GM12864 (cell line): ENCODE measurements around the gene RAP2A.

ENCODE experiments used
- DNase-seq: peaks from one replicate; pipeline ENCODE4 v3.0.0-alpha.2; 2011; ENCODE audit warnings: low read depth
- H3K4me3 ChIP-seq: 2 replicates; pipeline ENCODE4 v1.5.1; 2011; ENCODE audit warnings: mild to moderate bottlenecking, low read depth, low read length, control low read depth
- CTCF ChIP-seq: IDR thresholded peaks from 2 replicates; pipeline ENCODE4 v1.5.1; 2011; ENCODE audit warnings: low read depth, mild to moderate bottlenecking, moderate library complexity, low read length, control low read depth, inconsistent platforms; ENCODE audit errors: missing control alignments

RAP2A gene

DNA sequence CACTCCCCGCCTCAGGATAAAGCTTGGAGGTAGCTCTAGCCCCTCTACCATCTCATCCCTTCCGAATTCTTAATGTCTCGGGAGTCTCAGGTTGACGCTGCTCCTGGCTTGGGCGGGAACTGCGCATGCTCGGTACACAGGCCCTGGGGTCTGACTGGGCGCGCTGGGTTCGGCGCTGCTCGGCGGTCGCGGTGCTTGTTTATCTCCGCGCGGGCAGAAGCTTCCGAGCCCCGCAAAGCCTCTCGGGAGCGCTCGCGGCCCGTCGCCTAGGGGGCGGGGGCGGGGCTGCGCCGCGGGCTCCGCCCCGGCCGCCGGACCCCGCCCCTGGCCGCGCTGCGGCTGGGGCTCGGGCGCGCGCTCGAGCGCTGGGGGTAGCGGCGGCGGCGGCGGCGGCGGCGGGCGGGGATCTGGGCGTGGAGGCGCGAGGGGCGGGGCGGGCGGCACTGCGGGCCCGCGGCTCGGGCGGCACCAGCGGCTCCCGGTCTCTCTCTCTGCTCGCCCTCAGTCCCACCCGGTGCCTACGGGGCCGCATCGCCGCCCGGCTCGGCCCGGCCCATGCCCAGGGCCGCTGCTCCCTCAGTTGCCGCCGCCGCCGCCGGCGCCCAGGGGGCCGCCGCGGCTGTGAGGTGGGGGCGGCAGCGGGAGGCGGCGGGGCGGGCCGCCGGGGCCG is at the start of gene RAP2A:
TSS of gene RAP2A (plus strand) at position 443 of the 670 bp plus-strand sequence. CDS start 302 bp downstream, outside the sequence.
- DNase-seq, result peak; percentile 71
- no peak for TF ChIP-seq CTCF
- peak within 1 kb of the TSS; percentile 98 for H3K4me3 ChIP-seq

DNA sequence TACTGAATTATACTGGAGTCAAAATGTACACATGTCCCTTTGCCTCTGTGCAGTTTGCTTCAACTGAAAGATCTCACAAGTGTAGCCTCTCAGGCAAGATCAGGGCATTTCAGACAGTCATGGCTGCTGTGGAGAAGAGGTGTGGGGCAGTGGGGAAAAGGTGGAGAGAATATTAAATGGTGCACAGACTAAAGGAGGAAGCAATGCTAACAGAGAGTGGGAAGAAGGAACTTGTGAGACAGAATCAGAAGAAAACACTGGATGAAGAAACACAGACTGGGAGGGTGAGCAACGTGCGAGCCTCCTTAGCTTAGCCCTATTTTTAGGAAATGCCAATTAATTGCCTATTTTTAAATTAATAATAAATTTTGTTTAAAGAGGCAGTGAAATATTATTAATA is 49.6 kb upstream of the RAP2A start:
- no peak overlapping the region for H3K4me3 ChIP-seq
- TF ChIP-seq CTCF, result no peak
- DNase-seq, result no peak

GRCh38 chr13:97385146-97385545 is 48.8 kb upstream of the RAP2A start:
- no peak overlapping the region for H3K4me3 ChIP-seq
- no peak for DNase-seq
- TF ChIP-seq CTCF, result no peak

- no peak for DNase-seq
- TF ChIP-seq CTCF, result no peak
- H3K4me3 ChIP-seq, result no peak overlapping the region
Measured at GRCh38 chr13:97385854-97386253, 48.1 kb upstream of the RAP2A start.

GRCh38 chr13:97386801-97387484 is 47.0 kb upstream of the RAP2A start:
- no peak for TF ChIP-seq CTCF
- no peak for DNase-seq
- no peak overlapping the region for H3K4me3 ChIP-seq

DNA sequence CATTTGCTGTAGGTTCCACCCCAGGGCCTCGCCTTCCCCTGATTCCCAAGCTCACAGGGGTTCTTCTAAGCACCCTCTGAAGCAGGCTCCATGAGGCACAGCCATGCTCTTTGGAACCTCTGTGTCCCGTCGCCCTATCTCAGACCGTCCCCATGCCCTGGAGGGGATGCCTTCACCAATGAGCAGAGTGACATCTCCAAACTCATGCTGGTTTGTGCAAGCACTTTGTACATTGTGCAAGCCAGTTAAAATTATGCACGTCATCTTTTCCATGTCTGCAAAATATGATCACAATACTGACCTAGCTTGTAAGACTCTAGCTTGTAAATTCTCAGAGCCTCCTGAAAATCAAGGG is 46.5 kb upstream of the RAP2A start:
- H3K4me3 ChIP-seq, result no peak overlapping the region
- no peak for TF ChIP-seq CTCF
- DNase-seq, result no peak

- TF ChIP-seq CTCF, result no peak
- no peak for DNase-seq
- no peak overlapping the region for H3K4me3 ChIP-seq
Measured at GRCh38 chr13:97387890-97388289, 46.1 kb upstream of the RAP2A start.
